Type B pancreatic cell (in vitro differentiated cells): Measurements from ENCODE around the gene SNAPC3. TPM values are rescaled to one million over a fixed set of nuclear protein-coding genes. Genes with fewer than 3 reads are reported as not detected.

Experiments used
- DNase-seq: peaks from one replicate; pipeline ENCODE4 v3.0.0; 2021; ENCODE audit warnings: mixed read lengths; ENCODE audit not compliant: unreplicated experiment; ENCODE audit errors: extremely low spot score
- H3K27ac Mint-ChIP-seq: 2 replicates; pipeline ENCODE4 v1.8.0; 2021; ENCODE audit warnings: mild to moderate bottlenecking, mixed read lengths
- H3K27me3 Mint-ChIP-seq: 2 replicates; pipeline ENCODE4 v1.8.0; 2021; ENCODE audit warnings: mixed read lengths
- H3K36me3 Mint-ChIP-seq: 2 replicates; pipeline ENCODE4 v1.8.0; 2021; ENCODE audit warnings: mixed read lengths
- H3K4me1 Mint-ChIP-seq: one replicate; pipeline ENCODE4 v1.8.0; 2021; ENCODE audit warnings: mixed read lengths; ENCODE audit not compliant: unreplicated experiment
- H3K4me3 Mint-ChIP-seq: 2 replicates; pipeline ENCODE4 v1.8.0; 2021; ENCODE audit warnings: mild to moderate bottlenecking, mixed read lengths
- H3K9me3 Mint-ChIP-seq: 2 replicates; pipeline ENCODE4 v1.8.0; 2021; ENCODE audit warnings: mixed read lengths
- total RNA-seq: library from RNA; stranded (reverse); gene quantifications from 2 replicates; pipeline ENCODE4 v1.2.1, GENCODE V29; 2021; ENCODE audit warnings: low replicate concordance
- TF ChIP-seq, protein P1 (sequence below): fragments of 200-600 bp; sonication (generic); conservative IDR thresholded peaks from 2 replicates; pipeline ENCODE4 v1.5.0; 2021; ENCODE audit warnings: antibody characterized with exemption, mild to moderate bottlenecking

Gene SNAPC3
- total RNA-seq, 1 donor from 2014 or later = 42.6 TPM

DNA sequence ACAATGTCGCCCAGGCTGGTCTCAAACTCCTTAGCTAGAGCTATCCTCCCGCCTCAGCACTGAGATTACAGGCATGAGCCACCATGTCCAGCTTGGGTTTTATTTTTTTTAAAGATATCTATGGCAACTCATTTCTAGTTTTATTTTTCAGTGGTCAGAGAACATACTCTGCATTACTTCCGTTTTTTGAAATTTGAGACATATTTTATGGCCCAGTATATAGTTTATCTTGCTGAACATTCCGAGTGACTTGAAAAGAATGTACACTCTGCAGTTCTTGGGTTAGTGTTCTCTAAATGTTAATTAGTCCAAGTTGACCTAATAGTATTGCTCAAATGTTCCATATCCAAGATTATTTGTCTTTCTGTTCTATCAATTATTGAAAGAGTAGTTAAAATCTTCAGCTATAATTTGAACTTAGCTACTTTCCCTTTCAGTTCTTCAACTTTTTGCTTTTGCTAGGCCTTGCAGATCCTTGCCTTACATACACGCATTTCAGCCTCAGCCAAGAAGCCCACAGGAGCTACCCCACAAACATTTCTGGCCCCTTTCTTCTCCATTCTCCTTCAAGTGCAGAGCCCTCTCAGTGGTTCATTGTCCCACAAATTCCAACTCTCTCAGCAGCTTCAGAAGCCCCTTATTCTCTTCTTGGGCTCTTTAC, 22.3 kb upstream of the SNAPC3 start:
- H3K36me3 Mint-ChIP-seq = peaks cover 8% of the 10 kb centered on the region

DNA sequence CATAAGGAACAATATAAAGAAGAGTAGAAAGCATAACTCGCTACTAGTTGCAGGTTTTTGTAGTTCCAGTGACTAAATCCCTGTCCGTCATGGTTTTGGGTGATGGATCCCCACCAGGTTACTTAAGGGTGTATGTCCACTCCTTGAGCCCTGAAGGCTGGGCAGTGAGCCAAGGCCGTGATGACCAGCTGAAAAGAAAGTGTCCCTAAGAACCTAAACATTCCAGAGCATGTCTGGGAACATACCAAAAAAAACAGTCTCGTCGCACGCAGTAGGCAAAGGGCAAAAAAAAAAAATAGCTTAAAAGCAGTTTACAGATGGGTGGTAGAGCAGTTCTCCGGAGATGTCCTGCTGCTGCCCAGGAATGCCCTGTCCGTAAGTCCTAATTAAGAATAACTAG, 21.4 kb upstream of the SNAPC3 start:
- TF ChIP-seq, protein P1, sequence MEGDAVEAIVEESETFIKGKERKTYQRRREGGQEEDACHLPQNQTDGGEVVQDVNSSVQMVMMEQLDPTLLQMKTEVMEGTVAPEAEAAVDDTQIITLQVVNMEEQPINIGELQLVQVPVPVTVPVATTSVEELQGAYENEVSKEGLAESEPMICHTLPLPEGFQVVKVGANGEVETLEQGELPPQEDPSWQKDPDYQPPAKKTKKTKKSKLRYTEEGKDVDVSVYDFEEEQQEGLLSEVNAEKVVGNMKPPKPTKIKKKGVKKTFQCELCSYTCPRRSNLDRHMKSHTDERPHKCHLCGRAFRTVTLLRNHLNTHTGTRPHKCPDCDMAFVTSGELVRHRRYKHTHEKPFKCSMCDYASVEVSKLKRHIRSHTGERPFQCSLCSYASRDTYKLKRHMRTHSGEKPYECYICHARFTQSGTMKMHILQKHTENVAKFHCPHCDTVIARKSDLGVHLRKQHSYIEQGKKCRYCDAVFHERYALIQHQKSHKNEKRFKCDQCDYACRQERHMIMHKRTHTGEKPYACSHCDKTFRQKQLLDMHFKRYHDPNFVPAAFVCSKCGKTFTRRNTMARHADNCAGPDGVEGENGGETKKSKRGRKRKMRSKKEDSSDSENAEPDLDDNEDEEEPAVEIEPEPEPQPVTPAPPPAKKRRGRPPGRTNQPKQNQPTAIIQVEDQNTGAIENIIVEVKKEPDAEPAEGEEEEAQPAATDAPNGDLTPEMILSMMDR = no peak
- no peaks in the 10 kb centered on the region for H3K4me1 Mint-ChIP-seq
- H3K36me3 Mint-ChIP-seq = peaks cover 9% of the 10 kb centered on the region
- H3K9me3 Mint-ChIP-seq = peaks cover 8% of the 10 kb centered on the region
- no peak overlapping the region for H3K4me3 Mint-ChIP-seq
- no peak overlapping the region for H3K27ac Mint-ChIP-seq
- DNase-seq = no peak
- no peaks in the 10 kb centered on the region for H3K27me3 Mint-ChIP-seq

More for the DNA sequence above, 22.3 kb upstream of the SNAPC3 start:
- DNase-seq = no peak
- Mint-ChIP-seq H3K27me3 (no peaks in the 10 kb centered on the region), H3K27ac (no peak overlapping the region), H3K9me3 (peaks cover 7% of the 10 kb centered on the region), H3K4me1 (no peaks in the 10 kb centered on the region), H3K4me3 (no peak overlapping the region)
- TF ChIP-seq, protein P1 = no peak

DNA sequence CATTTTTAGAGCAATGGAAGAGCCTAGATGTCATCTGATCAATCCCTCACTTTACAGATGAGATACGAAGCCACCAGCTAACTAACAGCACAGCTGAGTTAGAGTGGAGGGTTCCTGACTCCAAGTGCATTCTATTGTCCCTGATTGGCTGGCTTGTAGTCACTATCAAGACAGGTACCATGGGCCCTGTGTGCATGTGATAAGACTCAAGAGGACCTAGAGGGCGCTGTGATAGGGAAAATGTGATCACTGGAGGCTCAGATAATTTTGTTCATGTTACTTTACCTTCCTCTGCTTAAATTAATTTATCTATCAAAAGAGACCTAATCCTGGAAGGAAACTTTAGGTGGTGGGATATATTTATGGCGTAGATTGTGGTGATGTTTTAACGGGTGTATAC, 19.5 kb upstream of the SNAPC3 start:
- H3K9me3 Mint-ChIP-seq = peaks cover 8% of the 10 kb centered on the region
- no peak overlapping the region for H3K27ac Mint-ChIP-seq
- no peaks in the 10 kb centered on the region for H3K4me1 Mint-ChIP-seq
- peaks cover 9% of the 10 kb centered on the region for H3K36me3 Mint-ChIP-seq
- TF ChIP-seq, protein P1 = peak; percentile 32
- no peaks in the 10 kb centered on the region for H3K27me3 Mint-ChIP-seq
- DNase-seq = no peak
- H3K4me3 Mint-ChIP-seq = no peak overlapping the region

DNA sequence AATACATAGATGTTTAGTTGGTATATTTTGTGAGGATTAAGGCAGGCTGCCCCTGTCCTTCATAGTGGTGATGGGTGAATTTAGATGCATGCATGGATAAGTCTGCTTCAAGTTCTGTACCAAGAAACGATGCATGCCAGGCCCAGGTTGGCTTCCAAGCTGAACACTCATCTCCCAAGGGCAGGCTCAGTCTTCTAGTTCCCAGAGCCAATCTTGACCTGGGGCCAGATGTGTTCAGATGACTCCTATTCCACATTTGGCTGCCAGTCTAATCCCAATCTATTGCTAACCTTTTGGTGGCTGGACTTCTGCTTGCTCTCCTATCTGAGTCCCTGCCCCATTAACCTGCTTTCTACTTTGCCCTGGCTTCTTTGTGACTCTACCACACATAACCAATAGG, 18.5 kb upstream of the SNAPC3 start:
- peaks cover 3% of the 10 kb centered on the region for H3K27me3 Mint-ChIP-seq
- DNase-seq = no peak
- peaks cover 8% of the 10 kb centered on the region for H3K9me3 Mint-ChIP-seq
- no peak overlapping the region for H3K4me3 Mint-ChIP-seq
- no peaks in the 10 kb centered on the region for H3K4me1 Mint-ChIP-seq
- H3K36me3 Mint-ChIP-seq = peaks cover 9% of the 10 kb centered on the region
- H3K27ac Mint-ChIP-seq = no peak overlapping the region
- TF ChIP-seq, protein P1 = no peak

DNA sequence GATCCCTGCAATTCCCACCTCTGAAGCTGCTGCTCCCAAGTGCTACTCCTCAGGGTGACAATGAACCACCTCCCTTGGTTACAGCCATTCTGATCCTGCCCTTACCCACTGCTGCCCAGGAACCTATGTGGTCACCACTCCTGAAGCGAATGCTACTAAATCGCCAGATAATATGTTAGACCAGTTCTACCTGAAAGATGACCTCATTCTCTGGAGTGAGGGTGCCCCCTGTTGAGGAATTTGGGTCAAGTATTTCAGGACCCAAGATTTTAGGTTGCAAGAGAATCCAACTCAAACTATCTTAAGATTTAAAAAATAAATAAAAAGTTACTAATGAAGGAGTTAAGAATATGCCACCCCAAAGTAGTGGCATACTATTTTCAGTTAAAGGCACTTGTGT, 5.8 kb upstream of the SNAPC3 start:
- no peak overlapping the region for H3K4me3 Mint-ChIP-seq
- H3K36me3 Mint-ChIP-seq = no peaks in the 10 kb centered on the region
- H3K27me3 Mint-ChIP-seq = peaks cover 5% of the 10 kb centered on the region
- peaks cover 4% of the 10 kb centered on the region for H3K9me3 Mint-ChIP-seq
- TF ChIP-seq, protein P1 = peak; percentile 55
- peak overlapping the region; percentile 30 for H3K27ac Mint-ChIP-seq
- no peak for DNase-seq
- peaks cover 2% of the 10 kb centered on the region for H3K4me1 Mint-ChIP-seq
